HepG2 (cell line): ENCODE results near the gene BCL7A. TPM values are rescaled to one million over a fixed set of nuclear protein-coding genes. Genes with fewer than 3 reads are reported as not detected.

ENCODE experiments used
- CCAR2 ChIP-seq: fragments of 200-400 bp; formaldehyde crosslinking; optimal IDR thresholded peaks from 2 replicates; pipeline ENCODE3; 2018; ENCODE audit warnings: low read depth, mild to moderate bottlenecking, low read length, moderate library complexity
- CREM ChIP-seq, 2 experiments: sonication (generic) in 1 of 2; formaldehyde crosslinking in 1 of 2; IDR thresholded peaks; 2 replicates each; pipeline versions ENCODE4 v1.4.0 to v1.6.1; 2016 to 2020; ENCODE audit warnings: antibody characterized with exemption in 1 of 2, mild to moderate bottlenecking in 1 of 2, missing genetic modification reagents in 1 of 2
- DPF2 ChIP-seq: sonication (generic); formaldehyde crosslinking; IDR thresholded peaks from 2 replicates; pipeline ENCODE4 v1.4.0; 2020; ENCODE audit warnings: mild to moderate bottlenecking, low read depth, missing genetic modification reagents, borderline replicate concordance
- DR1 ChIP-seq: sonication (generic); formaldehyde crosslinking; IDR thresholded peaks from 2 replicates; pipeline ENCODE4 v1.8.0; 2021; ENCODE audit warnings: mild to moderate bottlenecking, missing genetic modification reagents, inconsistent platforms
- EEA1 ChIP-seq: sonication (generic); formaldehyde crosslinking; IDR thresholded peaks from 2 replicates; pipeline ENCODE4 v1.5.1; 2020; ENCODE audit warnings: mild to moderate bottlenecking, missing genetic modification reagents, borderline replicate concordance
- ESRRA ChIP-seq: sonication (generic); formaldehyde crosslinking; IDR thresholded peaks from 2 replicates; pipeline ENCODE4 v1.5.1; 2020; ENCODE audit warnings: mild to moderate bottlenecking, low read depth, missing genetic modification reagents
- ETV6 ChIP-seq: sonication (generic); formaldehyde crosslinking; conservative IDR thresholded peaks from 2 replicates; pipeline ENCODE4 v1.4.0; 2020; ENCODE audit warnings: missing genetic modification reagents
- FIP1L1 ChIP-seq: fragments of 200-400 bp; formaldehyde crosslinking; IDR thresholded peaks from 2 replicates; pipeline ENCODE4 v1.6.1; 2018; ENCODE audit warnings: low read depth, mild to moderate bottlenecking, low read length, moderate library complexity, borderline replicate concordance; ENCODE audit not compliant: insufficient read depth
- FLYWCH1 ChIP-seq: sonication (generic); formaldehyde crosslinking; IDR thresholded peaks from 2 replicates; pipeline ENCODE4 v1.8.1; 2023; ENCODE audit warnings: mild to moderate bottlenecking, missing genetic modification reagents
- HNRNPLL ChIP-seq: fragments of 200-400 bp; formaldehyde crosslinking; IDR thresholded peaks from 2 replicates; pipeline ENCODE4 v1.6.1; 2017; ENCODE audit warnings: mild to moderate bottlenecking, low read depth, low read length; ENCODE audit not compliant: poor library complexity, severe bottlenecking
- JUN ChIP-seq: sonication (generic); formaldehyde crosslinking; IDR thresholded peaks from 2 replicates; pipeline ENCODE4 v1.4.0; 2020; ENCODE audit warnings: mild to moderate bottlenecking, missing genetic modification reagents
- MAZ ChIP-seq, 2 experiments: sonication (generic) in 1 of 2; formaldehyde crosslinking in 1 of 2; IDR thresholded peaks; 2 replicates each; pipeline versions ENCODE4 v1.5.0 to v1.6.1; 2012 to 2020; ENCODE audit warnings: low read depth in 2 of 2, mild to moderate bottlenecking in 2 of 2, borderline replicate concordance in 1 of 2, improper control_type of control experiment in 1 of 2, low read length in 1 of 2, missing genetic modification reagents in 1 of 2, moderate library complexity in 1 of 2
- MED1 ChIP-seq: sonication (generic); formaldehyde crosslinking; IDR thresholded peaks from 2 replicates; pipeline ENCODE4 v1.4.0; 2020; ENCODE audit warnings: missing genetic modification reagents
- MEF2D ChIP-seq: sonication (generic); formaldehyde crosslinking; IDR thresholded peaks from 2 replicates; pipeline ENCODE4 v1.5.1; 2020; ENCODE audit warnings: mild to moderate bottlenecking, missing genetic modification reagents
- MTA1 ChIP-seq: sonication (generic); formaldehyde crosslinking; IDR thresholded peaks from 2 replicates; pipeline ENCODE4 v1.4.0; 2020; ENCODE audit warnings: missing genetic modification reagents, mild to moderate bottlenecking, borderline replicate concordance
- MTF2 ChIP-seq: sonication (generic); formaldehyde crosslinking; IDR thresholded peaks from 2 replicates; pipeline ENCODE4 v1.5.0; 2020; ENCODE audit warnings: missing genetic modification reagents, borderline replicate concordance
- RFXANK ChIP-seq: IDR thresholded peaks from 2 replicates; pipeline ENCODE4 v1.6.1; 2016
- SRSF1 ChIP-seq: fragments of 200-400 bp; formaldehyde crosslinking; optimal IDR thresholded peaks from 2 replicates; pipeline ENCODE3; 2017; ENCODE audit warnings: mild to moderate bottlenecking, low read depth, low read length, moderate library complexity
- ZNF33A ChIP-seq: sonication (generic); formaldehyde crosslinking; IDR thresholded peaks from 2 replicates; pipeline ENCODE4 v1.5.1; 2020; ENCODE audit warnings: missing genetic modification reagents, mild to moderate bottlenecking, moderate library complexity, borderline replicate concordance
- ZNF816 ChIP-seq: sonication (generic); formaldehyde crosslinking; IDR thresholded peaks from 2 replicates; pipeline ENCODE4 v1.8.0; 2022; ENCODE audit warnings: missing genetic modification reagents, mild to moderate bottlenecking, borderline replicate concordance
- polyA plus RNA-seq, 8 experiments: library from polyadenylated mRNA; depleted of rRNA in 3 of 8; stranded (reverse) in 7 of 8; unstranded in 1 of 8; fragments of >200 nt; fragmentation: Illumina TruSeq in 4 of 8; extraction: Trizol in 4 of 8; gene quantifications; 2 replicates each; pipeline versions ENCODE4 v1.2.1 to v1.2.3, GENCODE V29; 2011 to 2016; ENCODE audit warnings: low read depth in 4 of 8, missing spikeins in 1 of 8, mixed read lengths in 1 of 8; ENCODE audit not compliant: insufficient read depth in 1 of 8
- total RNA-seq, 5 experiments: library from RNA; depleted of rRNA; stranded (reverse); fragments of >200 nt; fragmentation: Illumina TruSeq; extraction: Trizol; gene quantifications; 2 replicates each; pipeline ENCODE4 v1.2.3, GENCODE V29; 2016; ENCODE audit warnings: low read depth in 1 of 5
- TF ChIP-seq, protein P1 (sequence below): sonication (generic); formaldehyde crosslinking; IDR thresholded peaks from 2 replicates; pipeline ENCODE4 v1.5.0; 2020; ENCODE audit warnings: mild to moderate bottlenecking, low read depth, missing genetic modification reagents, borderline replicate concordance
- TF ChIP-seq, protein P2 (sequence below): sonication (generic); formaldehyde crosslinking; IDR thresholded peaks from 2 replicates; pipeline ENCODE4 v1.9.0; 2021; ENCODE audit warnings: missing genetic modification reagents, borderline replicate concordance

Gene BCL7A
- total and polyA plus RNA-seq, 2 of the 13 experiments (the other 11 are each of a cell fraction or from before 2014, with no cell fraction given), result 4.1 to 6.2 TPM

DNA sequence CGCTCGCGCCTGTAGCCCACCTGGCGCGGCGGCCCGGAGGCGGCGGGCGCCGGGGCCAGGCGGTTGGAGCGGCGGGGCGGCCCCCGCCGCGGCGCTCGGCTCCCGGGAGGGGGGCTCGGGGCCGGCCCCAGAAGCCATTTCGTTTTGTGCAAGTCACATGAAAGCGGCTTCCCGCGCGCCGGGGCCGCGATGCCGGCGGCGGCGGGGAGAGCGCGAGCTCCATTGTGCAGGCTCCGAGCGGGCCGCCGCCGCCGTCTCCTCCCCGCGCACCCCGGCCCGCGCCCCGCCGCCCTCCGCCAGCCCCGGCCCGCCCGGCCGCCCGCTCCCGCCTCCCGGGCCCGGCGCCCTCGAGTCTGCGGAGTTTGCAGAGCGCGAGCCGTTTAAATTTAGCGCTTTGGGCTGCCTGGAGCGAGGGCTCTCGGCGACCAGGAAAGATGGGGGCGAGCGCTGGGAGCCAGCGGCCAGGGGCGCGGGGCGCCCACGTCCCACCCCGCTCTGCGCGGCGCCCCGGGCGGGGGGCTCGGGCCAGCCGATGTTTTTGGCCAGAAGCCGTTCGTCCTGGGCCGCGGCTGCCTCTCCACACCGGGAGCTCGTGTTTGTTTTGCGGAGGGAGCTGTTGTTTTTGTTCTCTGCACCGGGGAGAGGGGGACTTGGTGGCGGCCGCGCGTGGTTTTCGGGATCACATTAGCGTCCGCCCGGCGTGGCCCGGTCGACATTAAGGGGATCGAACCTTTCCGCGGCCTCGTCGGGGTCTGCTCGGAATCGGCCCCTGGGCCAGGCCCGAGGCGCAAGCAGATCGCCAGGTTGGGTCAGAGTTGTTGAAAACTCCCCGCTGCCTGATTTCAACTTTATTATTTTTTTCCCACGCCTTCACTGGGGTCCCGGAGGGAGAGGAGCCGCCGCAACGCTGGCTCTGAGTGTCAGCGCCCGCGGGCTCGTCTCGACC lies 982 bp downstream of the BCL7A start (continued):
- TF ChIP-seq ESRRA (CRISPR knock-in tag) (0 out of 2 replicates have a peak, but pooled peaks have one; percentile 26), FLYWCH1 (no peak), DR1 (CRISPR knock-in tag) (0 out of 2 replicates have a peak, but pooled peaks have one; percentile 12), JUN (CRISPR knock-in tag) (no peak), CREM (IDR thresholded peaks at IDR 0.05) (no peak), CREM (CRISPR knock-in tag; IDR thresholded peaks at IDR 0.05) (no peak), MTF2 (CRISPR knock-in tag) (no peak), DPF2 (CRISPR knock-in tag) (no peak), RFXANK (CRISPR knock-in tag) (no peak), ZNF33A (CRISPR knock-in tag) (no peak), ETV6 (no peak), HNRNPLL (peak; percentile 10), EEA1 (0 out of 2 replicates have a peak, but pooled peaks have one; percentile 20), MTA1 (no peak), CCAR2 (no peak), ZNF816 (CRISPR knock-in tag) (peak; percentile 57; the same call in 1 of the 2 replicates), MED1 (CRISPR knock-in tag) (no peak), SRSF1 (peak; percentile 3), MEF2D (CRISPR knock-in tag) (0 out of 2 replicates have a peak, but pooled peaks have one; percentile 11), MAZ (IDR thresholded peaks at IDR 0.05; ENCODE audit: borderline replicate concordance, low read depth, low read length) (no peak), MAZ (CRISPR knock-in tag; IDR thresholded peaks at IDR 0.05; ENCODE audit: low read depth) (no peak), FIP1L1 (no peak)
- TF ChIP-seq, protein P1, sequence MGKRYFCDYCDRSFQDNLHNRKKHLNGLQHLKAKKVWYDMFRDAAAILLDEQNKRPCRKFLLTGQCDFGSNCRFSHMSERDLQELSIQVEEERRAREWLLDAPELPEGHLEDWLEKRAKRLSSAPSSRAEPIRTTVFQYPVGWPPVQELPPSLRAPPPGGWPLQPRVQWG, result no peak
- TF ChIP-seq, protein P2, sequence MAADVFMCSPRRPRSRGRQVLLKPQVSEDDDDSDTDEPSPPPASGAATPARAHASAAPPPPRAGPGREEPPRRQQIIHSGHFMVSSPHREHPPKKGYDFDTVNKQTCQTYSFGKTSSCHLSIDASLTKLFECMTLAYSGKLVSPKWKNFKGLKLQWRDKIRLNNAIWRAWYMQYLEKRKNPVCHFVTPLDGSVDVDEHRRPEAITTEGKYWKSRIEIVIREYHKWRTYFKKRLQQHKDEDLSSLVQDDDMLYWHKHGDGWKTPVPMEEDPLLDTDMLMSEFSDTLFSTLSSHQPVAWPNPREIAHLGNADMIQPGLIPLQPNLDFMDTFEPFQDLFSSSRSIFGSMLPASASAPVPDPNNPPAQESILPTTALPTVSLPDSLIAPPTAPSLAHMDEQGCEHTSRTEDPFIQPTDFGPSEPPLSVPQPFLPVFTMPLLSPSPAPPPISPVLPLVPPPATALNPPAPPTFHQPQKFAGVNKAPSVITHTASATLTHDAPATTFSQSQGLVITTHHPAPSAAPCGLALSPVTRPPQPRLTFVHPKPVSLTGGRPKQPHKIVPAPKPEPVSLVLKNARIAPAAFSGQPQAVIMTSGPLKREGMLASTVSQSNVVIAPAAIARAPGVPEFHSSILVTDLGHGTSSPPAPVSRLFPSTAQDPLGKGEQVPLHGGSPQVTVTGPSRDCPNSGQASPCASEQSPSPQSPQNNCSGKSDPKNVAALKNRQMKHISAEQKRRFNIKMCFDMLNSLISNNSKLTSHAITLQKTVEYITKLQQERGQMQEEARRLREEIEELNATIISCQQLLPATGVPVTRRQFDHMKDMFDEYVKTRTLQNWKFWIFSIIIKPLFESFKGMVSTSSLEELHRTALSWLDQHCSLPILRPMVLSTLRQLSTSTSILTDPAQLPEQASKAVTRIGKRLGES (CRISPR knock-in tag), result peak; percentile 37; the same call in 1 of the 2 replicates
